ENCODE measurements around the gene EIPR1.

DNA sequence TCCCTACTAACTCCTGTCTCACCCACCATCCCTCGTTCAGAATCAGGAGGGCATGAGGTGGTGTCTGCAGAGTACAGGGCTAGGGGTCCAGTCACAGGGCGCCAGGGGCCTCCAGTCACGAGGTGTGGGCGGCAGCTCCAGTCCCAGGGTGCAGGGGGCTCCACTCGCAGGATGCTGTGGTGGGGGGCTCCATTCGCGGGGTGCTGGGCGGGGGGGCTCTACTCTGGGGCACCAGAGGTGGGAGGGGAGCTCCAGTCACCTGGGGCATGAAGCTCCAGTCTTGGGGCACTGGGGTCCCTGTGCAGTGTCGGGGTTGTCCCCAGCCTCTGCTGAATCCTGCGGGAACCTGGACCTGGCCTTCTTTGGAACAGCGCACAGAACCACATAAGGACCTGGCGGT lies 66.0 kb downstream of the EIPR1 start:
- TF ChIP-seq POLR2AphosphoS5 (IDR thresholded peaks at IDR 0.05; ENCODE audit: low read depth) = no peak
- TF ChIP-seq, protein P1, sequence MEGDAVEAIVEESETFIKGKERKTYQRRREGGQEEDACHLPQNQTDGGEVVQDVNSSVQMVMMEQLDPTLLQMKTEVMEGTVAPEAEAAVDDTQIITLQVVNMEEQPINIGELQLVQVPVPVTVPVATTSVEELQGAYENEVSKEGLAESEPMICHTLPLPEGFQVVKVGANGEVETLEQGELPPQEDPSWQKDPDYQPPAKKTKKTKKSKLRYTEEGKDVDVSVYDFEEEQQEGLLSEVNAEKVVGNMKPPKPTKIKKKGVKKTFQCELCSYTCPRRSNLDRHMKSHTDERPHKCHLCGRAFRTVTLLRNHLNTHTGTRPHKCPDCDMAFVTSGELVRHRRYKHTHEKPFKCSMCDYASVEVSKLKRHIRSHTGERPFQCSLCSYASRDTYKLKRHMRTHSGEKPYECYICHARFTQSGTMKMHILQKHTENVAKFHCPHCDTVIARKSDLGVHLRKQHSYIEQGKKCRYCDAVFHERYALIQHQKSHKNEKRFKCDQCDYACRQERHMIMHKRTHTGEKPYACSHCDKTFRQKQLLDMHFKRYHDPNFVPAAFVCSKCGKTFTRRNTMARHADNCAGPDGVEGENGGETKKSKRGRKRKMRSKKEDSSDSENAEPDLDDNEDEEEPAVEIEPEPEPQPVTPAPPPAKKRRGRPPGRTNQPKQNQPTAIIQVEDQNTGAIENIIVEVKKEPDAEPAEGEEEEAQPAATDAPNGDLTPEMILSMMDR (conservative IDR thresholded peaks at IDR 0.05; ENCODE audit: low read depth in 2 of 2) = no peak
- no peak for TF ChIP-seq EZH2 (IDR thresholded peaks at IDR 0.05; ENCODE audit: low read depth, unreplicated experiment)
